SU-DHL-6 (cell line): ENCODE data around the gene MMAB.

Experiments
- CTCF ChIP-seq: fragments of 200-600 bp; sonication (generic); IDR thresholded peaks from one replicate; pipeline ENCODE4 v1.5.1; 2017; ENCODE audit warnings: antibody characterized with exemption, mild to moderate bottlenecking, low read length, moderate library complexity; ENCODE audit not compliant: insufficient read depth, poor library complexity, severe bottlenecking
- EZH2phosphoT487 ChIP-seq: fragments of 200-600 bp; sonication (generic), shearing (Covaris generic); conservative IDR thresholded peaks from 2 replicates; pipeline ENCODE4 v1.6.1; 2018; ENCODE audit warnings: mild to moderate bottlenecking, antibody characterized with exemption, low read length, moderate library complexity, mixed read lengths

GRCh38 chr12:109605599-109606228 is 32.4 kb upstream of the MMAB start:
- no peak for TF ChIP-seq CTCF
- TF ChIP-seq EZH2phosphoT487, result no peak
